Thyroid gland (tissue), 4 donors: ENCODE measurements around the gene ELMO3. TPM values are rescaled to one million over a fixed set of nuclear protein-coding genes. Genes with fewer than 3 reads are reported as not detected.

Source experiments
- DNase-seq, 2 donors: peaks; one replicate each; pipeline ENCODE4 v3.0.0-alpha.2; 2019
- H3K27ac ChIP-seq, 3 donors: fragments of 200-600 bp; sonication (generic); 1 replicate in 2 of 3; 2 replicates in 1 of 3; pipeline ENCODE4 v1.5.1; 2016 to 2019; ENCODE audit warnings: mild to moderate bottlenecking in 1 of 3, moderate library complexity in 1 of 3
- H3K27me3 ChIP-seq: fragments of 200-600 bp; sonication (generic); one replicate; pipeline ENCODE4 v1.5.1; 2019
- H3K36me3 ChIP-seq, 2 donors: fragments of 200-600 bp; sonication (generic); one replicate each; pipeline ENCODE4 v1.5.1; 2016 to 2019
- H3K4me1 ChIP-seq, 2 donors: fragments of 200-600 bp; sonication (generic); one replicate each; pipeline ENCODE4 v1.5.1; 2017 to 2019
- H3K4me3 ChIP-seq, 3 donors: fragments of 200-600 bp; sonication (generic); replicated peaks in 1 of 3; 1 replicate in 2 of 3; 2 replicates in 1 of 3; pipeline ENCODE4 v1.5.1; 2016; ENCODE audit warnings: mild to moderate bottlenecking in 1 of 3
- H3K9me3 ChIP-seq: fragments of 200-600 bp; sonication (generic); one replicate; pipeline ENCODE4 v1.5.1; 2017
- CTCF ChIP-seq, 6 experiments: fragments of 200-600 bp in 3 of 6; fragments of 450-650 bp in 3 of 6; sonication (generic) in 3 of 6; IDR thresholded peaks; one replicate each; pipeline ENCODE4 v1.5.1; 2016 to 2019; ENCODE audit warnings: antibody characterized with exemption in 6 of 6, mild to moderate bottlenecking in 2 of 6, inconsistent platforms in 1 of 6, moderate library complexity in 1 of 6
- POLR2A ChIP-seq, 2 donors: fragments of 450-650 bp; IDR thresholded peaks; one replicate each; pipeline ENCODE4 v1.6.1; 2017; ENCODE audit warnings: antibody characterized with exemption in 2 of 2, mild to moderate bottlenecking in 2 of 2, moderate library complexity in 1 of 2
- WGBS, 2 donors: methylation state at CpG; one replicate each; pipeline ENCODE4 v1.1.5; 2017; 5-methylcytosine and 5-hydroxymethylcytosine counted together
- intact Hi-C: fragments of 100-400 bp; cut with DNase I; formaldehyde crosslinking; loops from one replicate; pipeline ENCODE4 v1.15.1; 2023
- total RNA-seq, 4 donors: library from RNA; depleted of rRNA; stranded (reverse); fragments of >200 nt; gene quantifications; one replicate each; pipeline ENCODE4 v1.2.3, GENCODE V29; 2016

ELMO3 gene
- total RNA-seq, 4 donors from 2014 or later: 26.0 to 37.8 (median 30.0) TPM

DNA sequence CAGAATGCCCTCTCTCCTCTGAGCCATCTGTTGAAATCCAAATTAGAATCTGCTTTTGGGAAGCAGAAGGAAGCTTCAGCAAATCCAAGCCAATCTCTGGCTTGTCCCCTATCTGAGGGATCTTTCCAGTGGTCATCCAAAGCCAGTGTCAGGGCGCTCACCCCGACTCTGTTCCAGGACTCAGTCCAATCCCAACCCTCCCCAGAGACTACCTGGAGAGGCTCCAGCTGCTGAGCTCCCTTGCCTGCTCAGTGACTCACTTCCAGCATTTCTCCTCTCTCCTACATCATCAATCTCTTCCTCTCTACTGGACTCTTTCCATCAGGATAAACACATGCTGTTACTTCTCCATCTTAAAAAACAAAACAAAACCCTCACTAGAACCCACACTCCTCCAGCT lies 17.6 kb upstream of the ELMO3 start:
- Histone ChIP-seq H3K4me3 (no peak overlapping the region), H3K27me3 (no peaks in the 10 kb centered on the region), H3K27ac (no peak overlapping the region), H3K9me3 (no peaks in the 10 kb centered on the region), H3K36me3 (no peaks in the 10 kb centered on the region), H3K4me1 (peaks cover 26 to 38% of the 10 kb centered on the region in 2 donors)
- TF ChIP-seq CTCF (IDR thresholded peaks at IDR 0.05) (no peak), POLR2A (IDR thresholded peaks at IDR 0.05) (no peak)
- intact Hi-C loops: loop anchor here (10.0 kb wide), 2 partner anchors 207 to 287 kb away; no protein-coding TSS in a partner anchor
- 54 to 68% methylated on average over 2 of the region's 2 CpGs for WGBS, 2 donors
- no peak for DNase-seq

DNA sequence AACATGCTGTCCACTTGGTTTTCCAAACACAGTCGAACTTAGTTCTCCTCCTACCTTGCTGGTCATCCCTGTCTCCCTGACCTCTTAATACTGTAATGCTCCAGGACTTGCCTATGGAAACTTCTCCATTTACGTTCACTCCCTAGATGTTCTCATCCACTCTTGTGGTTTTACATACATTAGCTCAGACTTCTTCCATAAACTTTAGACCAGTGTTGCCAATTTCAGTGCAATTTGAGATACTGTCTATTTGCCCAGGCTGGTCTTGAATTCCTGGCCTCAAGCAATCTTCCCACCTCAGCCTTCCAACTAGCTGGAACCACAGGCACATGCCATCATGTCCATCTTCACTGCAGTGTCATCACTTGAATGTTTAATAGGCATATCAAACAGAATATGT lies 16.6 kb upstream of the ELMO3 start:
- WGBS, 2 donors: 89 to 97% methylated on average over 2 of the region's 2 CpGs
- Histone ChIP-seq H3K4me1 (peaks cover 26 to 38% of the 10 kb centered on the region in 2 donors), H3K27me3 (no peaks in the 10 kb centered on the region), H3K9me3 (no peaks in the 10 kb centered on the region), H3K36me3 (no peaks in the 10 kb centered on the region), H3K4me3 (no peak overlapping the region), H3K27ac (no peak overlapping the region)
- DNase-seq: no peak
- TF ChIP-seq CTCF (IDR thresholded peaks at IDR 0.05) (no peak), POLR2A (IDR thresholded peaks at IDR 0.05) (no peak)
- intact Hi-C loops: loop anchor here (10.0 kb wide), 2 partner anchors 207 to 287 kb away; no protein-coding TSS in a partner anchor

GRCh38 chr16:67183284-67183626 lies 15.7 kb upstream of the ELMO3 start:
- no peak for DNase-seq
- peaks cover 20 to 32% of the 10 kb centered on the region in 2 donors for H3K4me1 ChIP-seq
- H3K4me3 ChIP-seq: peak overlapping the region in 1 of 3 donors; percentile 69
- intact Hi-C loops: loop anchor here (10.0 kb wide), 2 partner anchors 208 to 288 kb away; no protein-coding TSS in a partner anchor
- no peaks in the 10 kb centered on the region for H3K36me3 ChIP-seq
- H3K9me3 ChIP-seq: no peaks in the 10 kb centered on the region
- no peak for TF ChIP-seq POLR2A (IDR thresholded peaks at IDR 0.05)
- TF ChIP-seq CTCF (IDR thresholded peaks at IDR 0.05): no peak
- WGBS, 2 donors: 12% methylated on average over 11 of the region's 11 CpGs
- no peaks in the 10 kb centered on the region for H3K27me3 ChIP-seq
- H3K27ac ChIP-seq: peak overlapping the region in 2 of 3 donors; percentile 89 to 95

- DNase-seq: peak; percentile 95
- intact Hi-C loops: loop anchor here (10.0 kb wide), 2 partner anchors 209 to 289 kb away; no protein-coding TSS in a partner anchor
- TF ChIP-seq CTCF (IDR thresholded peaks at IDR 0.05) (no peak), POLR2A (IDR thresholded peaks at IDR 0.05) (peak in 1 of 2 donors; percentile 70)
- peak within 1 kb of the TSS; percentile 89 to 95 (median 93) for H3K27ac ChIP-seq
- H3K36me3 ChIP-seq: no peaks in the 10 kb centered on the region
- no peaks in the 10 kb centered on the region for H3K9me3 ChIP-seq
- H3K27me3 ChIP-seq: no peaks in the 10 kb centered on the region
- peaks cover 16 to 26% of the 10 kb centered on the region in 2 donors for H3K4me1 ChIP-seq
- peak within 1 kb of the TSS; percentile 42 to 69 (median 45) for H3K4me3 ChIP-seq
- 0 to 1% methylated on average over 24 to 26 of the region's 77 CpGs for WGBS, 2 donors
Observed at GRCh38 chr16:67183627-67184452, 15.1 kb upstream of the ELMO3 start, which contains the start of gene MATCAP1. TSS of gene MATCAP1 (minus strand) at chr16:67183963. CDS start at chr16:67180610, 3,353 bp downstream.
